NK-92 treated with Interleukin-12 subunit alpha and Interleukin-12 subunit beta, amount 100 ng/mL, for 24 hours (cell line): ENCODE data around the gene RRP7A.
"Not testable (repeated sequence)": the region's sequence is repeated elsewhere in the genome, so short reads cannot be mapped to it uniquely, and the experiment has no call there.

ENCODE experiments used
- DNase-seq: peaks from one replicate; lab custom pipeline; 2025; lab: John Stamatoyannopoulos, UW

The RRP7A gene

GRCh38 chr22:42519525-42520401, at the start of gene RRP7A:
Gene RRP7A (minus strand): TSS chr22:42519796. CDS start chr22:42519786, 10 bp downstream.
- peak; percentile 43 for DNase-seq

GRCh38 chr22:42567950-42568349, 48.4 kb upstream of the RRP7A start:
- not testable (repeated sequence) for DNase-seq

- no peak for DNase-seq
Measured at GRCh38 chr22:42565956-42566355, 46.4 kb upstream of the RRP7A start.

- DNase-seq: no peak
Measured at GRCh38 chr22:42564699-42565098, 45.1 kb upstream of the RRP7A start.

- DNase-seq: not testable (repeated sequence)
Measured at GRCh38 chr22:42563943-42564342, 44.3 kb upstream of the RRP7A start.

- DNase-seq: no peak
Measured at GRCh38 chr22:42562684-42563083, 43.1 kb upstream of the RRP7A start.

- DNase-seq: no peak
Measured at GRCh38 chr22:42562279-42562678, 42.7 kb upstream of the RRP7A start.

- DNase-seq: no peak
Measured at GRCh38 chr22:42561856-42562255, 42.3 kb upstream of the RRP7A start.

GRCh38 chr22:42560781-42561180, 41.2 kb upstream of the RRP7A start:
- no peak for DNase-seq

- no peak for DNase-seq
Measured at GRCh38 chr22:42560381-42560780, 40.8 kb upstream of the RRP7A start.

GRCh38 chr22:42553475-42554361, 34.1 kb upstream of the RRP7A start, which contains the start of gene SERHL2:
Gene SERHL2 (plus strand): TSS chr22:42553956. CDS start chr22:42554021, 65 bp downstream.
- DNase-seq: no peak

GRCh38 chr22:42552294-42552647, 32.7 kb upstream of the RRP7A start:
- DNase-seq: not testable (repeated sequence)

- no peak for DNase-seq
Measured at GRCh38 chr22:42549331-42550060, 29.9 kb upstream of the RRP7A start.

- DNase-seq: no peak
Measured at GRCh38 chr22:42548597-42549330, 29.2 kb upstream of the RRP7A start.

GRCh38 chr22:42548126-42548525, 28.5 kb upstream of the RRP7A start:
- DNase-seq: not testable (repeated sequence)

- DNase-seq: no peak
Measured at GRCh38 chr22:42547562-42547961, 28.0 kb upstream of the RRP7A start.

GRCh38 chr22:42544686-42545085, 25.1 kb upstream of the RRP7A start:
- DNase-seq: no peak

- not testable (repeated sequence) for DNase-seq
Measured at GRCh38 chr22:42539236-42539771, 19.7 kb upstream of the RRP7A start.

GRCh38 chr22:42537199-42537831, 17.7 kb upstream of the RRP7A start:
- not testable (repeated sequence) for DNase-seq

GRCh38 chr22:42536634-42537033, 17.0 kb upstream of the RRP7A start:
- DNase-seq: not testable (repeated sequence)

- no peak for DNase-seq
Measured at GRCh38 chr22:42536166-42536565, 16.6 kb upstream of the RRP7A start.
